Activated naive CD8-positive, alpha-beta T cell treated with anti-CD3 and anti-CD28 coated beads, Interleukin-2, amount 50 U/mL, for 16 hours (primary cell): ENCODE results near the gene PBLD.
"Not testable (repeated sequence)": the region's sequence is repeated elsewhere in the genome, so short reads cannot be mapped to it uniquely, and the experiment has no call there.

ENCODE experiments used
- DNase-seq: peaks from one replicate; pipeline ENCODE4 v3.0.0-alpha.2; 2020; ENCODE audit warnings: low read depth, low spot score

The PBLD gene

DNA sequence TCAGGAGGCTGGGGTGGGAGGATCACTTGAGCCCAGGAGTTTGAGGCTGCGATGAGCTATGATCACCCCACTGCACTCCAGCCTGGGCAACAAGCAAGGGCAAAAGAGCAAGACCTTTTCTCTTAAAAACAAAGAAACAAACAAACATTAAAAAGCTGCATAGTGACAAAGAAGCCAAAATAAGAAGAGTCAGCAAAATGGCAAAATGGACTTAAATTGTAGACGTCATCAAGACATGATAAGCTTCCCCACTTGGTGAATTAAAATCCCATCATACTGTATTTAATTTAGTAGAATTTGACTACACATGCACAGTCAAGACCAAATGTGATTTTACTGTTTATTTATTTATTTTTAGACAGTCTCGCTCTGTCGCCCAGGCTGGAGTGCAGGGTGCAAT lies 52.0 kb downstream of the PBLD start:
- DNase-seq: no peak

DNA sequence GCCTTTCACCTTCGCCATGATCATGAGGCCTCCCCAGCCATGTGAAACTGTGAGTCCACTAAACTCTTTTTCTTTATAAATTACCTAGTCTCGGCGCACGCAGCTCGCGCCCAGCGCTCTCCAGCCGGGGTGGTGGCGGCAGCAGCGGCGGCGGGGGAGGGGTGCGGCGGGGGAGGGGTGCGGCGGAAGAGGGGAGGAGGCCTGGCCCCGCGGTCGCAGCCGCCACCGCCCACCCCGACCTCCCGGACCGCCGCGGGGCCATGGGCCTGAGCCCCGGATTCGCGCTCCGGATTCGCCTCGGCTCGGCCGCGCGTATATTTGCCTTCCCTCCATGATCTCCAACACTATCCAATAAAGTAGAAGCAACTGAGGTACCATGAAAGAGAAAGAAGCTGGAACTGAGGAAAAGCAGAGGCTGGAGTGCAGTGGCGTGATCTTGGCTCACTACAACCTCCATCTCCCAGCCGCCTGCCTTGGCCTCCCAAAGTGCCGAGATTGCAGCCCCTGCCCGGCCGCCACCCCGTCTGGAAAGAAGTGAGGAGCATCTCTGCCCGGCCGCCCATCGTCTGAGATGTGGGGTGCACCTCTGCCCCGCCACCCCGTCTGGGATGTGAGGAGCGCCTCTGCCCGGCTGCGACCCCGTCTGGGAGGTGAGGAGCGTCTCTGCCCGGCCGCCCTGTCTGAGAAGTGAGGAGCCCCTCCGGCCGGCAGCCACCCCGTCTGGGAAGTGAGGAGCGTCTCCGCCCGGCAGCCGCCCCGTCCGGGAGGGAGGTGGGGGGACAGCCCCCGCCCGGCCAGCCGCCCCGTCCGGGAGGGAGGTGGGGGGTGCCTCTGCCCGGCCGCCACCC lies 53.6 kb downstream of the PBLD start:
- not testable (repeated sequence) for DNase-seq

DNA sequence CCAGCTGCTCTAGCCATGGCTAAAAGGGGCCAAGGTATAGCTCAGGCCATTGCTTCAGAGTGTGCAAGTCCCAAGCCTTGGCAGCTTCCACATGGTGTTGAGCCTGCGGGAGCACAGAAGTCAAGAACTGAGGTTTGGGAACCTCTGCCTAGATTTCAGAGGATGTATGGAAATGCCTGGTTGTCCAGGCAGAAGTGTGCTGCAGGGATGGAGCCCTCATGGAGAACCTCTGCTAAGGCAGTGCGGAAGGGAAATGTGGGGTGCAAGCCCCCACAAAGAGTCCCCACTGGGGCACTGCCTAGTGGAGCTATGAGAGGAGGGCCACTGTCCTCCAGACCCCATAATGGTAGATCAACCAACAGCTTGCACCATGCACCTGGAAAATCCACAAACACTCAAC lies 54.9 kb downstream of the PBLD start:
- not testable (repeated sequence) for DNase-seq

GRCh38 chr10:68276224-68276623 lies 56.5 kb downstream of the PBLD start:
- no peak for DNase-seq

DNA sequence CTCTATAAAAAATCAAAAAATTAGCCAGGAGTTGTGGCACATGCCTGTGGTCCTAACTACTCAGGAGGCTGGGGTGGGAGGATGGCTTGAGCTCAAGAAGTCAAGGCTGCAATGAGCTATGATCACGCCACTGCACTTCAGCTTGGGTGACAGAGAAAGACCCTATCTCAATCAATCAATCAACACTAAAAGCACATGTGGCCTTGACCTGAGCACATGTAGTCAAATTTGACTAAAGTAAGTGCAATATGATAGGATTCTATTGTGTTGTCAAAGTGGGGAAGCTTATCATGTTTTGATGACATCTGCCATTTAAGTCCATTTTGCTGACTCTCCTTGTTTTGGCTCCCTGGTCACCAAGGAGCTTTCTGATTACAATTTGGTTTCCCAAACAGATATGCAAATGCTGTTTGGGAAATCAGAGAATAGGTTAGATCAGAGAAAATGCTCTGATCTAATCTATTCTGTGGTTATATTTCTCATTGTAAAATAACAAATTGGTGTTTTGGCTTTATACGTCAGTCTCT lies 57.1 kb downstream of the PBLD start:
- DNase-seq: no peak

DNA sequence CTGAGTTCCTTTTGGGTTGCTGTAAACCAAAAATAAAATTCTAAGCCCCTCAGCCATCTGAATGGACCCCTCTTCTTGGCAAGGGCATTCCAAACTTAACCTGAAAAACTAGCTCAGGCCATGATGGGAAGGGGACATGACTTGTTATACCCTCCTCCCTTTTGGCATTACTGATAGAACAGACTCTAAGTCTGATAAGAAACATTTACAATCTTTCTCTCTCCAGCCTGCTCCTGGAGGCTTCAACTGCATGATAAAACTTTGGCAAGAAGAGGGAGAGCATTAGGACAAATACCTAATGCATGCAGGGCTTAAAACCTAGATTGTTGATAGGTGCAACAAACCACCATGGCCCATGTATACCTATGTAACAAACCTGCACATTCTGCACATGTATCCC lies 59.9 kb downstream of the PBLD start:
- no peak for DNase-seq

DNA sequence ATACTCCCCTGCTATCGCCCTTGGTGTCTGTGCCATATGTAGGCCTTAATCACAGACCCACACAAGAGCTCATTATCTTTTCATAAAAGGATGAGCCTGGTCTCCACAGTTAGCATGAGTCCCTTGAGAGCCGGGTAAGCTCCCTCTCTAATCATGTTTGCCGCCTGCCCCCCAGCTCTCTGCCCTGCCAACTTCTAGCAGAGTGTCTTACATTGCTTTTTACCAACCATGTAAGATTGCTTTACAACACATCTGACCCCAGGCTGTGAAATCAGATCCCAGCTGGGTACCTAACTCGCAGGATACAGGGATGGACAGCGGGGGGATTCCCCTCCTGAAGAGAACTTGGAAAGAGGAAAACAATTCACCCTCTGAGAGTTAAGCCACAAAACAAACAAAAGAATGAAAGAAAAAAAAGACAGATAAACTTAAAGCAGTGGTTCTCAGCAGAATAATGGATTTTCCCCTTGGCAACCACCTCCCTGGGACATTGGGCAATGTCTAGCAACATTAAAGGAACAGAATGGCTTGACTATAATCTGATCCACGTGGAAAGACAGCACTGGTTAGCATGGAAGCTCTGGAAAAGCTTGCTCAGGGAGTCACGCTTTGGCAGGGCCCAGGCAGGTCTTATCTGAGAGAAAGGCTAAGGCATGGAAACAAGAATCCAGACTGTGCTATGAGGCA lies 61.4 kb downstream of the PBLD start:
- DNase-seq: no peak

GRCh38 chr10:68269562-68270290 lies 63.0 kb downstream of the PBLD start:
- no peak for DNase-seq

- DNase-seq: no peak
Measured at GRCh38 chr10:68261132-68261856, 71.4 kb downstream of the PBLD start.

- DNase-seq: no peak
Measured at GRCh38 chr10:68253346-68253745, 79.4 kb downstream of the PBLD start.

DNA sequence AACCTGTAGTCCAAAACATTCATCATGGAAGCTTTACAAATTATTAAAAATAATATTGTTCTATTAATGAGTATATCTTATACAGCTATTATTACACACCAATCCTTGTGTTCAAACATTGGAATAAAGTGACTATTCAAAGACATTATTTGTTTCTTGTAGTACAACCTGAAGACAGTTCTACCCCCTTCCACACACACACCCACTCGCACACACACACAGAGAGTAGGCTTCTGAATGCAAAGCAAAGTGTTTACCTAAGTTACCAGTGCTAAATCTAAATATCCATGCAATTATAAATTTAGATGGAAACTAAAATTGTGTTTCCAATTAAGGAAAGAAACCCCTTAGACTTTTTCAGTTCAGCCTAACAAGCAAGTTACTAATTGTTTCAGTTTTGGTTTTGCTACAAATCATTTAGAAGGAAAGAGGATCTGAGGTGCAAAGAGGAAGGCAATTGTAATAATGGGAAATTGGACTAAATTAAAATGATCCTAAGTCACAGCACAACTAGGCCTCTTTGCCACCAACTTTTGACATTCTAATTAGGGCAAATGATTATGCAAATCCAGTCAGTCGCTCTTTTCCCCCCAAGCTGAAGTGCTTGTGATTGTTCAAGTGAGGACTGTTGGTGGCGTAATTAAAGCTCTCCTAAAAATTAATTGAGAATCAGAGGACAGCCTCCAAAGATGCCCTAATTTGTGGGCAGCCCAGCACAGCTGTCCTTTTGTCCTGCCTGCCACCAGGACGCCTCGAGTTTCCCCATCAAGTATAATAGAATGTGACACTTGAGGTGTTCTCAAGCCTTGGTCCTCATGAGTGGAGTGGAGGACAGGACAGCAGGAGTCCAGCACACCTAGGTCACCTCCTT lies 80.9 kb downstream of the PBLD start:
- no peak for DNase-seq

DNA sequence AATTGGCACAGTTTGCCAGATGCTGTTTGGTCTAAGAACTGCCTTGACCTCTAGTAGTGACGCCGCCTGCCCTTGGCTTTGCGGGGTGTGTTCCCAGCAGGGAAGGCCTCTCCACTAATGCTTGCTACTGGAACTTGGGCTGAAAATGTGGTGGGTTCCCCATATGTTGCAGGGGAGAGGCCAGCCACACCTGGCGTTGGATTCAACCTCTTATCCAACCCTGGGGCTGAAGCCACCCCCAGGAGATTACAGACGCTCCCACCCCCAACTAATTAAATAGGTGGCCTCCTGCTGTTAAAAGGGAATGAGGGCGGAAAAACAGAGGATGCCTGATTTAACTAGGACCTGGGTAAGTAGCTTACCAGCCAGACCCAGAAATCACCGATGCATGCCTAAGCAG lies 81.6 kb downstream of the PBLD start:
- no peak for DNase-seq

DNA sequence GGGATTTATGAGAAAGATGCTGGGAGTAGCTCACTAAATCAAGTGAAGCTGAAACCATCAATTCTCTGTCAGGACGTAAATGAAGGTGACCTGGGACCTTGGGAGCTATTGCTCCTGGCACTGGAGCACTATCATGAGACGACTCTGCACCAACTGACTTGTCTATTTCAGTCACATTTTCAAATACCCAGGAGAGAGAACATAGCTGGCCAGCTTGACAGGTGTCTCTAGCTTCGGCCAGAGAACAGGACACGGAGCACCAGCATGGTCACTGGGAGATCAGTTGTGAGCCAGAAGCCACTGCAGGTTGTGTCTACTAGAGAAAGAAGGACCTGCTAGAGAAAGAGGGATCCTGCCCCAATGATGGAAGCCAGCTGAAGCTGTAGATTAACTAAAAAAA lies 83.4 kb downstream of the PBLD start:
- no peak for DNase-seq

DNA sequence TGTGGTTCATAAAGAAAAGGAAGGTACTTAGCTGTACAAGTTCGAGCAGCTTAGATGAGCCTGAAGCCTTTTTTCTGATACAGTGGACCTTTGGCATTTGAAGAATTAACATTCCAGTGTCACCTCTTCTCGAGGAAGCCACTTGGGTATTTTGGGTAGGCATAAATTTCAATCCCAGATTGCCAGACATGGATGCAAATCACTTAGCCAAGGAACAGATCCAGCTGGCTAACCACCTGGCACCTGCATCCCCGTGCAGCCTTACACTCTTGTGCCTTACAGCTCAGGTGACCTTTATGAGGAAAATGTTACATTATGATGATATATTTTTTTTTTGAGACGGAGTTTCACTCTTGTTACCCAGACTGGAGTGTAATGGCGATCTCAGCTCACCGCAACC lies 84.8 kb downstream of the PBLD start:
- no peak for DNase-seq

- not testable (repeated sequence) for DNase-seq
Measured at GRCh38 chr10:68246397-68246796, 86.3 kb downstream of the PBLD start.

DNA sequence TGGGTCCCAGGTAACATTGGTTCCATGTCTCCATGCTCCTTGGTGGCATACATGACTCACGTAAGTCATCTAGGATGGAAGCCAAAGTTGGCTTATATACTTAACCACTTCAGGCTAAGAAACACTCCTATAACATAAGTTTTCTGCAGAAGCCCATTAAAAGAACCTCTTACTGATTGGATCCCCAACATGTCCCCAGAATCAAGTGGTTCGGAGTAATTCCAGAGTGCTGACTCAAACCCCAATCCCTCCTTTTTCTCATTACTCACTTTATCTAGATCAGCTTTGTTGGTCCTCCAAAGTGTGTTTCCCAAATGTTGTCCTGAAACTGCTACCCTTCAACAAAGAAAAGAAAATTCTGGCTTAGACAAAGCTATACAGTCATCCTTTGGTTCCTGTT lies 90.7 kb downstream of the PBLD start:
- no peak for DNase-seq

GRCh38 chr10:68239596-68240150 lies 93.1 kb downstream of the PBLD start:
- no peak for DNase-seq

GRCh38 chr10:68239069-68239468 lies 93.7 kb downstream of the PBLD start:
- no peak for DNase-seq

DNA sequence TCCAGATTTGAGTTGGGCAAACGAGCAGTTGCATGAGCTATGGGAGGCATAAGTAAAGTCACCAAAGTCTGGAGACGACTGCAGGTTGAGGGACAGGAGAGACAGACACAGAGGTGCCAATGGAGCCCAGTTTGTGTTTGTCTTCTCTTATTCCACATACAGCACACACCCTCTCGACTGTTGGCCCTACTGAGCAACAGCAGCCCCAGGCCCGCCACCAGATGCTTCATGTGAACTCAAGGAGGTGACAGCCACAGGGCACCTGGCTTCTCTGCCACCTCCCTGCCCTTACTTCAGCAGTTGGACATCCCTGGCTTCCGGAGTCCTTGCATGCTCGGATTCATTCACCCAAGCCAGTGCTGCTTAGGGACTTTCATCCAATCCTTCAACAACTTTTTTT lies 94.4 kb downstream of the PBLD start:
- no peak for DNase-seq

DNA sequence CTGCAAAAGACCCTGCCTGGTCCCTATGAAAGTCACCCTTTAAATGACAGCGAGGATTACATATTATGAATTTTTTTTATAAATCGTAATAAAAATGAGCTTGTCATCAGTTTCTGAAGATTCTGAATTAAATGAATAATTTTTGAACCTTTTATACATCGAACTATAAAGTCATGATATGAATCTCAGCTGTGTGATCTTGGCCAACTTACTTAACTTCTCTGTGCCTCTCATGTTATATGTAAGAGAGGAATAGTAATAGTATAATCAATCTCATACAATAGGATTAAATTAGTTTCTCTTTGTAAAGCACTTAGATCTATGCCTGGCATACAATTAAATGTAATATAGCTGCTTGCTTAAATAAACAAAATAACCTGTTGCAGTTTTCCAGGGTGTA lies 95.6 kb downstream of the PBLD start:
- no peak for DNase-seq
